Measurements from ENCODE around the gene SLTM. TPM values are rescaled to one million over a fixed set of nuclear protein-coding genes. Genes with fewer than 3 reads are reported as not detected.
"Not testable (repeated sequence)": the region's sequence is repeated elsewhere in the genome, so short reads cannot be mapped to it uniquely, and the experiment has no call there.

The SLTM gene
- total RNA-seq, 1 experiment from 2014 or later, result 110 TPM

DNA sequence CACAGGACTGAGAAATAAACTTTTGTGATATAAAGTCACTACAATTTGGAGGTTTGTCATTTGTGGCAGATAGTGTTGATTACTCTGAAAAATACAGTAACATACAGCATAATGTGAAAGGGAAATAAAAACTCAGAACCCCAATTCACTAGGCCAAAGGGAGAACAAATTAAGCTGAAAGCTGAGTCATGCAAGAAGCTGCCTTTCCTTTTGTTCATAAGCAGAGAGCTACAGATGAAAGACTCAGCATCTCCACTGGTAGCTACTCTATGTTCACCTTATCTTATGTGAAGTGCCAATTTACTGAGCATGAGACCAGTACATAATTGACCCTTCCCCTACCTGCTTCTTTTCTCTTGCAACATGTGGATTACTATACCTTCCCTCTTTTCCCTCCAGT is 19.3 kb upstream of the SLTM start:
- H3F3A ChIP-seq (ENCODE audit: insufficient read depth, low read depth), result peaks cover 32% of the 10 kb centered on the region
- ChIA-PET POLR2A (ENCODE audit: unreplicated experiment) (no interaction called here), CTCF (interaction anchor here (0.6 to 1.3 kb wide), 2 partner anchors 332 to 576 kb away, joined by 5 to 15 read pairs; no protein-coding TSS in a partner anchor)
- H4K20me1 ChIP-seq (ENCODE audit: insufficient read depth), result no peaks in the 10 kb centered on the region
- no peak for TF ChIP-seq EZH2 (IDR thresholded peaks at IDR 0.05; ENCODE audit: low read depth)
- TF ChIP-seq, protein P1, sequence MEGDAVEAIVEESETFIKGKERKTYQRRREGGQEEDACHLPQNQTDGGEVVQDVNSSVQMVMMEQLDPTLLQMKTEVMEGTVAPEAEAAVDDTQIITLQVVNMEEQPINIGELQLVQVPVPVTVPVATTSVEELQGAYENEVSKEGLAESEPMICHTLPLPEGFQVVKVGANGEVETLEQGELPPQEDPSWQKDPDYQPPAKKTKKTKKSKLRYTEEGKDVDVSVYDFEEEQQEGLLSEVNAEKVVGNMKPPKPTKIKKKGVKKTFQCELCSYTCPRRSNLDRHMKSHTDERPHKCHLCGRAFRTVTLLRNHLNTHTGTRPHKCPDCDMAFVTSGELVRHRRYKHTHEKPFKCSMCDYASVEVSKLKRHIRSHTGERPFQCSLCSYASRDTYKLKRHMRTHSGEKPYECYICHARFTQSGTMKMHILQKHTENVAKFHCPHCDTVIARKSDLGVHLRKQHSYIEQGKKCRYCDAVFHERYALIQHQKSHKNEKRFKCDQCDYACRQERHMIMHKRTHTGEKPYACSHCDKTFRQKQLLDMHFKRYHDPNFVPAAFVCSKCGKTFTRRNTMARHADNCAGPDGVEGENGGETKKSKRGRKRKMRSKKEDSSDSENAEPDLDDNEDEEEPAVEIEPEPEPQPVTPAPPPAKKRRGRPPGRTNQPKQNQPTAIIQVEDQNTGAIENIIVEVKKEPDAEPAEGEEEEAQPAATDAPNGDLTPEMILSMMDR (conservative IDR thresholded peaks at IDR 0.05), result no peak
- DNase-seq, result peak in 1 of 2 experiments; percentile 85
- peak overlapping the region; percentile 79 for H3K4me2 ChIP-seq
- H3K9me3 ChIP-seq (ENCODE audit: insufficient read depth, low read depth), result no peaks in the 10 kb centered on the region
- peak overlapping the region; percentile 34; the same call in 1 of the 2 replicates for H2AFZ ChIP-seq
- H3K27me3 ChIP-seq (ENCODE audit: insufficient read depth, low read depth), result no peaks in the 10 kb centered on the region
- H3K4me3 ChIP-seq, result peak overlapping the region; percentile 23; the same call in 1 of the 2 replicates
- H3K9me2 ChIP-seq (ENCODE audit: insufficient read depth), result no peaks in the 10 kb centered on the region
- H3K27ac ChIP-seq, result peak overlapping the region; percentile 97
- intact Hi-C loops (cut with micrococcal nuclease; ENCODE audit: unreplicated experiment), result no loop called here
- peaks cover 59% of the 10 kb centered on the region for H3K4me1 ChIP-seq (replicated peaks; ENCODE audit: insufficient read depth)
- 0 out of 2 replicates have a peak, but pooled peaks cover 3% of the 10 kb centered on the region for H3K79me2 ChIP-seq (ENCODE audit: low read depth)
- no peaks in the 10 kb centered on the region for H3K36me3 ChIP-seq (ENCODE audit: low read depth)
- no TSS peak for BruUV-seq (replicated peaks)

DNA sequence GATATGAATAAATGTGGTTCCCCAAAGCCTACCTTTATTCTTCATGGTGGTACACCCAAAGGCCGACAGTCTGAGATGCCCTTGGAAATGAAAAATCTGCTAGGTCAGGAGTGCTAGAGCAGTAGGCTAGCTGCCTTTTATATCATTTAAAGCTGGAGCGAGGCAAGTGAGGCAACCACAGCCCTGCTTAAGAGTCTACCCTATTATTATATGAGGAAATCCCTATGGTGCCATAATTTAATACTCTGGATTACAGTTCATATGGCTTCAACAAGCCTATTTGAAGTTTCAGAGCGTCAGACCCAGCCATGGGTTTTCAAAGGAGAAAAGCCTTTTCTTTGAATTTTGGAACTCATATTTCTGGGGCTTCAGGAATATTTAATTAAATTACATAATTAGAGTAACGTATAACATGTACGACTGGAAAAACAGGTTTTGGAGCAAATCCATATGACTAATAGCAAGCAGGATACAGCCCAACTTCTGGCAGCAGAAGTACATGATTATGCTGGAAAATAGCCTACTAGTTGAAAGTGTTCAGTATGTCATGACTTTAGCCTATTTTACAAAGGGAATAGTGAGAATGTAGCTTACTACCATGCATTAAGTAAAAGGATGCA is 18.0 kb upstream of the SLTM start:
- BruUV-seq (replicated peaks), result no TSS peak
- POLR2A ChIA-PET (ENCODE audit: unreplicated experiment), result no interaction called here
- intact Hi-C loops (cut with micrococcal nuclease; ENCODE audit: unreplicated experiment), result no loop called here
- H2AFZ ChIP-seq, result no peak overlapping the region
- H3K27me3 ChIP-seq (ENCODE audit: insufficient read depth, low read depth), result no peaks in the 10 kb centered on the region
- H3K27ac ChIP-seq, result peak overlapping the region; percentile 97
- DNase-seq, result peak; percentile 30 to 83
- H3K9me2 ChIP-seq (ENCODE audit: insufficient read depth), result no peaks in the 10 kb centered on the region
- no peaks in the 10 kb centered on the region for H3K36me3 ChIP-seq (ENCODE audit: low read depth)
- no peaks in the 10 kb centered on the region for H3K9me3 ChIP-seq (ENCODE audit: insufficient read depth, low read depth)
- H3K4me3 ChIP-seq, result peak overlapping the region; percentile 35; the same call in 1 of the 2 replicates
- peaks cover 52% of the 10 kb centered on the region for H3K4me1 ChIP-seq (replicated peaks; ENCODE audit: insufficient read depth)
- CTCF ChIA-PET, result no interaction called here
- no peaks in the 10 kb centered on the region for H4K20me1 ChIP-seq (ENCODE audit: insufficient read depth)
- TF ChIP-seq EZH2 (IDR thresholded peaks at IDR 0.05; ENCODE audit: low read depth), result no peak
- TF ChIP-seq, protein P1 (conservative IDR thresholded peaks at IDR 0.05), result no peak
- H3K79me2 ChIP-seq (ENCODE audit: low read depth), result 0 out of 2 replicates have a peak, but pooled peaks cover 3% of the 10 kb centered on the region
- H3K4me2 ChIP-seq, result peak overlapping the region; percentile 79
- H3F3A ChIP-seq (ENCODE audit: insufficient read depth, low read depth), result peaks cover 32% of the 10 kb centered on the region

DNA sequence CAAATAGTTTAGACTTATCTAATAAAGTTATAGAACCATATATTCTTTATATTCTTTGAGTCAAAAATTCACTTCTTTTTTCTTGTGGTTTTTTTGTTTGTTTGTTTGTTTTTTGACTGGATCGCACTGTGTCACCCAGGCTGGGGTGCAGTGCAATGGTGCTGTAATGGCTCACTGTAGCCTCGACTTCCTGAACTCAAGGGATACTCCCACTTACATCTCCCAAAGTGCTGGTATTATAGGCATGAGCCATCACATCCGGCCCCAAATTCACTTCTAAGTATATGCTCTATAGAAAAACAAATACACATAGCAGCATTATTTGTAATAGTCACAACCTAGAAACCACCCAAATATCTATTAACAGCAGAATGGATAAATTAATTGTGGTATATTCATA is 13.7 kb upstream of the SLTM start:
- Histone ChIP-seq H3K9me3 (ENCODE audit: insufficient read depth, low read depth) (no peaks in the 10 kb centered on the region), H3K4me2 (no peak overlapping the region), H3K27me3 (ENCODE audit: insufficient read depth, low read depth) (no peaks in the 10 kb centered on the region), H3K79me2 (ENCODE audit: low read depth) (no peaks in the 10 kb centered on the region), H3K9me2 (ENCODE audit: insufficient read depth) (no peaks in the 10 kb centered on the region), H3K4me3 (no peak overlapping the region), H2AFZ (no peak overlapping the region), H3F3A (ENCODE audit: insufficient read depth, low read depth) (peaks cover 10% of the 10 kb centered on the region), H3K4me1 (replicated peaks; ENCODE audit: insufficient read depth) (peaks cover 21% of the 10 kb centered on the region), H4K20me1 (ENCODE audit: insufficient read depth) (no peaks in the 10 kb centered on the region), H3K36me3 (ENCODE audit: low read depth) (no peaks in the 10 kb centered on the region), H3K27ac (no peak overlapping the region)
- ChIA-PET CTCF (no interaction called here), POLR2A (ENCODE audit: unreplicated experiment) (no interaction called here)
- intact Hi-C loops (cut with micrococcal nuclease; ENCODE audit: unreplicated experiment), result no loop called here
- TF ChIP-seq, protein P1 (conservative IDR thresholded peaks at IDR 0.05), result no peak
- TF ChIP-seq EZH2 (IDR thresholded peaks at IDR 0.05; ENCODE audit: low read depth), result no peak
- no peak for DNase-seq
- BruUV-seq (replicated peaks), result no TSS peak

DNA sequence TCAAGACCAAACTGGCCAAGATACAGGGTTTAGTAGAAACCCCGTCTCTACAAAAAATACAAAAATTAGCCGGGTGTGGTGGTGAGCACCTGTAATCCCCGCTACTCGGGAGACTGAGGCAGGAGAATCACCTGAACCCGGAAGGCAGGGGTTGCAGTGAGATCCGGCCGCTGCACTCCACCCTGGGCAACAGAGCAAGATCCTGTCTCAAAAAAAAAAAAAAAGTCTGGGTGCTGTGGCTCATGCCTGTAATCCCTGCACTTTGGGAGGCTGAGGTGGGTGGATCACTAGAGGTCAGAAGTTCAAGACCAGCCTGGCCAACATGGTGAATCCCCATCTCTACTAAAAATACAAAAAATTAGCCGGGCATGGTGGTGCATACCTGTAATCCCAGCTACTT is 1.5 kb upstream of the SLTM start:
- H3K36me3 ChIP-seq (ENCODE audit: low read depth); H3K9me3 ChIP-seq (ENCODE audit: insufficient read depth, low read depth); H3K9me2 ChIP-seq (ENCODE audit: insufficient read depth); DNase-seq; H4K20me1 ChIP-seq (ENCODE audit: insufficient read depth); CTCF ChIA-PET; H3K27me3 ChIP-seq (ENCODE audit: insufficient read depth, low read depth); BruUV-seq (replicated peaks): not testable (repeated sequence)
- Histone ChIP-seq H2AFZ (peak overlapping the region; percentile 79), H3K4me2 (peak overlapping the region; percentile 93), H3K4me3 (peak overlapping the region; percentile 96; the same call in 1 of the 2 replicates), H3K27ac (peak overlapping the region; percentile 98), H3K79me2 (ENCODE audit: low read depth) (peaks cover 29% of the 10 kb centered on the region), H3F3A (ENCODE audit: insufficient read depth, low read depth) (peaks cover 28% of the 10 kb centered on the region), H3K4me1 (replicated peaks; ENCODE audit: insufficient read depth) (peaks cover 21% of the 10 kb centered on the region)
- intact Hi-C loops (cut with micrococcal nuclease; ENCODE audit: unreplicated experiment), result loop anchor here (5.0 to 10.0 kb wide), 2 partner anchors 362 to 600 kb away; no protein-coding TSS in a partner anchor
- POLR2A ChIA-PET (ENCODE audit: unreplicated experiment), result interaction anchor here (0.6 to 0.7 kb wide), 2 partner anchors 160 to 350 kb away, joined by 4 to 7 read pairs; no protein-coding TSS in a partner anchor
